A673 (cell line): Measurements from ENCODE around the gene FNTB.

ENCODE experiments used
- CTCF ChIP-seq: fragments of 300-800, 200-600 bp; sonication (generic); conservative IDR thresholded peaks from 2 replicates; pipeline ENCODE4 v1.5.1; 2017; ENCODE audit warnings: low read depth, mild to moderate bottlenecking, antibody characterized with exemption, low read length, moderate library complexity, mixed read lengths
- EZH2 ChIP-seq: fragments of 200-600 bp; sonication (generic); IDR thresholded peaks from 2 replicates; pipeline ENCODE4 v1.6.1; 2017; ENCODE audit warnings: borderline replicate concordance, low read depth, mild to moderate bottlenecking, mixed read lengths, antibody characterized with exemption, low read length; ENCODE audit not compliant: poor library complexity, severe bottlenecking

GRCh38 chr14:64992328-64992885, 5.7 kb downstream of the FNTB start:
- TF ChIP-seq CTCF: no peak
- no peak for TF ChIP-seq EZH2
